GM18868 (cell line): ENCODE measurements around the gene PPM1G.

Experiments
- ATAC-seq: cut with Tn5 transposase; IDR thresholded peaks from one replicate; pipeline ENCODE4 v1.9.1; 2021; ENCODE audit warnings: mild to moderate bottlenecking, moderate library complexity; ENCODE audit not compliant: unreplicated experiment

Gene PPM1G

GRCh38 chr2:27416151-27416550 lies 6.8 kb upstream of the PPM1G start:
- ATAC-seq: no peak

GRCh38 chr2:27412419-27413152 lies 3.2 kb upstream of the PPM1G start:
- ATAC-seq: no peak

- peak; percentile 13 for ATAC-seq
Measured at GRCh38 chr2:27408601-27409320, 630 bp downstream of the PPM1G start.

- ATAC-seq: no peak
Measured at GRCh38 chr2:27407798-27408491, 1.4 kb downstream of the PPM1G start.

- ATAC-seq: no peak
Measured at GRCh38 chr2:27400348-27401135, 8.8 kb downstream of the PPM1G start.

GRCh38 chr2:27398962-27399361 lies 10.4 kb downstream of the PPM1G start:
- no peak for ATAC-seq

- ATAC-seq: no peak
Measured at GRCh38 chr2:27393225-27393624, 16.2 kb downstream of the PPM1G start.

- no peak for ATAC-seq
Measured at GRCh38 chr2:27390822-27391679, 18.3 kb downstream of the PPM1G start.

- ATAC-seq: no peak
Measured at GRCh38 chr2:27381577-27382181, 27.7 kb downstream of the PPM1G start.

GRCh38 chr2:27380626-27381545 lies 28.5 kb downstream of the PPM1G start, which contains the start of gene ZNF513:
Gene ZNF513, minus strand, starts transcription at chr2:27380734. Its CDS starts 208 bp downstream, at chr2:27380526.
- ATAC-seq: peak; percentile 84

GRCh38 chr2:27379836-27380625 lies 29.4 kb downstream of the PPM1G start:
- ATAC-seq: no peak

- ATAC-seq: no peak
Measured at GRCh38 chr2:27379383-27379835, 30.0 kb downstream of the PPM1G start.

GRCh38 chr2:27378809-27379290 lies 30.5 kb downstream of the PPM1G start:
- ATAC-seq: no peak

GRCh38 chr2:27378096-27378808 lies 31.1 kb downstream of the PPM1G start:
- no peak for ATAC-seq

GRCh38 chr2:27377618-27378095 lies 31.7 kb downstream of the PPM1G start:
- ATAC-seq: no peak

- ATAC-seq: no peak
Measured at GRCh38 chr2:27376866-27377617, 32.3 kb downstream of the PPM1G start.
